ENCODE results near the gene ANO10. TPM values are rescaled to one million over a fixed set of nuclear protein-coding genes. Genes with fewer than 3 reads are reported as not detected.
"Not testable (repeated sequence)": the region's sequence is repeated elsewhere in the genome, so short reads cannot be mapped to it uniquely, and the experiment has no call there.

The ANO10 gene
- total RNA-seq, 1 donor from 2014 or later, result 57.3 TPM

- Histone ChIP-seq H3K4me3 (ENCODE audit: low read depth, low read length) (no peak overlapping the region), H3K27me3 (ENCODE audit: control insufficient read depth, insufficient read depth, low read length) (no peaks in the 10 kb centered on the region), H3K36me3 (ENCODE audit: control insufficient read depth, insufficient read depth, low read length) (no peaks in the 10 kb centered on the region)
- TF ChIP-seq, protein P1, sequence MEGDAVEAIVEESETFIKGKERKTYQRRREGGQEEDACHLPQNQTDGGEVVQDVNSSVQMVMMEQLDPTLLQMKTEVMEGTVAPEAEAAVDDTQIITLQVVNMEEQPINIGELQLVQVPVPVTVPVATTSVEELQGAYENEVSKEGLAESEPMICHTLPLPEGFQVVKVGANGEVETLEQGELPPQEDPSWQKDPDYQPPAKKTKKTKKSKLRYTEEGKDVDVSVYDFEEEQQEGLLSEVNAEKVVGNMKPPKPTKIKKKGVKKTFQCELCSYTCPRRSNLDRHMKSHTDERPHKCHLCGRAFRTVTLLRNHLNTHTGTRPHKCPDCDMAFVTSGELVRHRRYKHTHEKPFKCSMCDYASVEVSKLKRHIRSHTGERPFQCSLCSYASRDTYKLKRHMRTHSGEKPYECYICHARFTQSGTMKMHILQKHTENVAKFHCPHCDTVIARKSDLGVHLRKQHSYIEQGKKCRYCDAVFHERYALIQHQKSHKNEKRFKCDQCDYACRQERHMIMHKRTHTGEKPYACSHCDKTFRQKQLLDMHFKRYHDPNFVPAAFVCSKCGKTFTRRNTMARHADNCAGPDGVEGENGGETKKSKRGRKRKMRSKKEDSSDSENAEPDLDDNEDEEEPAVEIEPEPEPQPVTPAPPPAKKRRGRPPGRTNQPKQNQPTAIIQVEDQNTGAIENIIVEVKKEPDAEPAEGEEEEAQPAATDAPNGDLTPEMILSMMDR (IDR thresholded peaks at IDR 0.05; ENCODE audit: insufficient read depth, low read length, poor library complexity, severe bottlenecking), result no peak
- no peak for DNase-seq (ENCODE audit: low read depth)
These were observed 135.9 kb downstream of the ANO10 start for GRCh38 chr3:43485931-43486330.

- Histone ChIP-seq H3K27me3 (ENCODE audit: control insufficient read depth, insufficient read depth, low read length) (no peaks in the 10 kb centered on the region), H3K4me3 (ENCODE audit: low read depth, low read length) (no peak overlapping the region), H3K36me3 (ENCODE audit: control insufficient read depth, insufficient read depth, low read length) (no peaks in the 10 kb centered on the region)
- TF ChIP-seq, protein P1 (IDR thresholded peaks at IDR 0.05; ENCODE audit: insufficient read depth, low read length, poor library complexity, severe bottlenecking), result no peak
- no peak for DNase-seq (ENCODE audit: low read depth)
These were observed 136.8 kb downstream of the ANO10 start for GRCh38 chr3:43484926-43485488.

- Histone ChIP-seq H3K27me3 (ENCODE audit: control insufficient read depth, insufficient read depth, low read length) (no peaks in the 10 kb centered on the region), H3K4me3 (ENCODE audit: low read depth, low read length) (no peak overlapping the region), H3K36me3 (ENCODE audit: control insufficient read depth, insufficient read depth, low read length) (no peaks in the 10 kb centered on the region)
- TF ChIP-seq, protein P1 (IDR thresholded peaks at IDR 0.05; ENCODE audit: insufficient read depth, low read length, poor library complexity, severe bottlenecking), result no peak
- no peak for DNase-seq (ENCODE audit: low read depth)
These were observed 140.4 kb downstream of the ANO10 start for GRCh38 chr3:43481375-43481774.

- DNase-seq (ENCODE audit: low read depth); H3K36me3 ChIP-seq (ENCODE audit: control insufficient read depth, insufficient read depth, low read length); H3K27me3 ChIP-seq (ENCODE audit: control insufficient read depth, insufficient read depth, low read length); H3K4me3 ChIP-seq (ENCODE audit: low read depth, low read length): not testable (repeated sequence)
These were observed 143.0 kb downstream of the ANO10 start for GRCh38 chr3:43478839-43479238.

DNA sequence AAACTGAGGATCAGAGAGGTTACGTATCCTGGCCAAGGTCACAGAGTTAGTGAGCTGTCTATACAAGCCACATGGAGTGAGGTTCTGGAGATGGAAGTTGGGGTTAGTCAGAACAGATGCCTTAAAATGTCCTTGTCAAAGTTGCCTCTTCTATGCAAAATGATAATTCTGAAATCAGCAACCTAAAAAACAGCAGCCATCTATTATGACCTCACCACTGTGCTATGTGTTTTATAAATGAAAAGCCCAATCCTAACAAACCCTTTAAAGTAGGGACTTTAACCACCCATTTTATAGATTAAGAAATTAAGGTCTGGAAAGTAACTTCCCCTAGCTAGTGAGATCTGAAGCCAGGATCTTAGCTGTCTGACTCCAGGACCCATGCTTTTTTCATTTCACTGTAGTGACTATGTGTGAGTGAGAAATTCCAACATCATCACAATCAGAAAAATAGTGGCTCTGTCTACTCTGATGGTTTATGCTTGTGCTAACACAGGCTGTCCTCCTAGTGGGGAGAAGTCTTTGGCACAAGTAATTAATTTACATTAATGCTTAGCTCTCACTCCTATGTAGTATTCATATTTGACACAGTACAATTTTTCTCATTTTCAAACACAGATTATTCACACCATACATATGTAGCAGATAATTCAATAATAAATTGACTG, 143.6 kb downstream of the ANO10 start:
- Histone ChIP-seq H3K27me3 (ENCODE audit: control insufficient read depth, insufficient read depth, low read length) (no peaks in the 10 kb centered on the region), H3K4me3 (ENCODE audit: low read depth, low read length) (no peak overlapping the region), H3K36me3 (ENCODE audit: control insufficient read depth, insufficient read depth, low read length) (no peaks in the 10 kb centered on the region)
- TF ChIP-seq, protein P1 (IDR thresholded peaks at IDR 0.05; ENCODE audit: insufficient read depth, low read length, poor library complexity, severe bottlenecking), result no peak
- no peak for DNase-seq (ENCODE audit: low read depth)

DNA sequence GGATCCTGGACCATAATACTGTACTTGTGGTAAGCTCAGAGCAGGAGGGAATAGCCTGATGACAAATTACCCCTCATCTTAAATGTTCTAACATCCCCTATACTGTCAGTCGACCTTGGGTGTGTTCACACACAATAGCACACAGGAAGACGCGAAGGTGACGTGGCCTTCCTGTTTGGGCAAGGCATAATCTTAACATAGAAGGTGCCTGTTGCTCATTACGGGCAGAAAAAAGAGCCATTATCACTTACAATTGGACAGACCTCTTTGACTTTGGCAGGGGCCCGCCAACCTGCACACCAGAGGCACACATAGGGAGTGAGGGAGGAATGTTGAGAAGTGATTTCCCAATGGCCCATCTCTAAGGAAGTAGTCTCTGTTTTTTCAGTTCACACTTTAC, 144.2 kb downstream of the ANO10 start:
- H3K4me3 ChIP-seq (ENCODE audit: low read depth, low read length), result no peak overlapping the region
- H3K36me3 ChIP-seq (ENCODE audit: control insufficient read depth, insufficient read depth, low read length), result no peaks in the 10 kb centered on the region
- no peaks in the 10 kb centered on the region for H3K27me3 ChIP-seq (ENCODE audit: control insufficient read depth, insufficient read depth, low read length)
- no peak for DNase-seq (ENCODE audit: low read depth)
- TF ChIP-seq, protein P1 (IDR thresholded peaks at IDR 0.05; ENCODE audit: insufficient read depth, low read length, poor library complexity, severe bottlenecking), result no peak
